Fibroblast of lung (primary cell): ENCODE measurements around the gene DEPDC5. TPM values are rescaled to one million over a fixed set of nuclear protein-coding genes. Genes with fewer than 3 reads are reported as not detected.

Source experiments
- DNase-seq, 2 donors: peaks; one replicate each; pipeline versions ENCODE4 v3.0.0 to v3.0.0-alpha.2; 2010; ENCODE audit warnings: low read depth in 2 of 2
- H2AFZ ChIP-seq: 2 replicates; pipeline ENCODE4 v1.5.1; 2012; ENCODE audit warnings: low read length, control low read depth, inconsistent platforms
- H3K27ac ChIP-seq: 2 replicates; pipeline ENCODE4 v1.5.1; 2011; ENCODE audit warnings: low read length, control low read depth; ENCODE audit not compliant: insufficient read depth
- H3K27me3 ChIP-seq: 2 replicates; pipeline ENCODE4 v1.5.1; 2011; ENCODE audit warnings: mild to moderate bottlenecking, low read length; ENCODE audit not compliant: control insufficient read depth, insufficient read depth
- H3K36me3 ChIP-seq: 2 replicates; pipeline ENCODE4 v1.5.1; 2011; ENCODE audit warnings: low read length; ENCODE audit not compliant: control insufficient read depth, insufficient read depth
- H3K4me1 ChIP-seq: 2 replicates; pipeline ENCODE4 v1.5.1; 2011; ENCODE audit warnings: low read length; ENCODE audit not compliant: control insufficient read depth, insufficient read depth; ENCODE audit errors: extremely low read depth
- H3K4me2 ChIP-seq: 2 replicates; pipeline ENCODE4 v1.5.1; 2011; ENCODE audit warnings: low read length, control low read depth; ENCODE audit not compliant: insufficient read depth; ENCODE audit errors: extremely low read depth
- H3K4me3 ChIP-seq, 4 experiments: fragments of 200-600 bp in 1 of 4; sonication (generic) in 1 of 4; replicated peaks in 1 of 4; 2 replicates each; pipeline ENCODE4 v1.5.1; 2011 to 2016; ENCODE audit warnings: low read length in 4 of 4, low read depth in 3 of 4, mild to moderate bottlenecking in 3 of 4, control low read depth in 2 of 4, inconsistent platforms in 1 of 4, mixed read lengths in 1 of 4; ENCODE audit not compliant: insufficient read depth in 1 of 4; ENCODE audit errors: control extremely low read depth in 1 of 4
- H3K79me2 ChIP-seq: 2 replicates; pipeline ENCODE4 v1.5.1; 2012; ENCODE audit warnings: mild to moderate bottlenecking, low read length, inconsistent platforms; ENCODE audit not compliant: control insufficient read depth, insufficient read depth
- H3K9ac ChIP-seq: 2 replicates; pipeline ENCODE4 v1.5.1; 2011; ENCODE audit warnings: mild to moderate bottlenecking, low read length, control low read depth; ENCODE audit not compliant: insufficient read depth
- H3K9me3 ChIP-seq: 2 replicates; pipeline ENCODE4 v1.5.1; 2012; ENCODE audit warnings: low read depth, low read length; ENCODE audit not compliant: control insufficient read depth, insufficient read depth
- H4K20me1 ChIP-seq: 2 replicates; pipeline ENCODE4 v1.5.1; 2011; ENCODE audit warnings: low read length; ENCODE audit not compliant: control insufficient read depth, insufficient read depth; ENCODE audit errors: extremely low read depth
- EZH2 ChIP-seq: IDR thresholded peaks from 2 replicates; pipeline ENCODE4 v1.5.1; 2012; ENCODE audit warnings: low read length, control low read depth, mild to moderate bottlenecking; ENCODE audit errors: missing control alignments
- polyA plus RNA-seq, 2 donors: library from polyadenylated mRNA; depleted of rRNA in 1 of 2; stranded (reverse) in 1 of 2; unstranded in 1 of 2; fragments of >200 nt; gene quantifications; 2 replicates each; pipeline ENCODE4 v1.2.1, GENCODE V29; 2011 to 2012; ENCODE audit warnings: missing spikeins in 1 of 2
- total RNA-seq: library from RNA; depleted of rRNA; stranded (reverse); fragments of >200 nt; gene quantifications from 2 replicates; pipeline ENCODE4 v1.2.1, GENCODE V29; 2014
- TF ChIP-seq, protein P1 (sequence below), 2 donors: IDR thresholded peaks in 1 of 2; conservative IDR thresholded peaks in 1 of 2; 1 replicate in 1 of 2; 2 replicates in 1 of 2; pipeline ENCODE4 v1.5.1; 2011 to 2012; ENCODE audit warnings: low read length in 2 of 2, control low read depth in 1 of 2, inconsistent platforms in 1 of 2, low read depth in 1 of 2, mild to moderate bottlenecking in 1 of 2

The DEPDC5 gene
- total and polyA plus RNA-seq, 2 donors (not counting 1 experiment from before 2014, with no cell fraction given): 10.4 to 10.7 TPM

DNA sequence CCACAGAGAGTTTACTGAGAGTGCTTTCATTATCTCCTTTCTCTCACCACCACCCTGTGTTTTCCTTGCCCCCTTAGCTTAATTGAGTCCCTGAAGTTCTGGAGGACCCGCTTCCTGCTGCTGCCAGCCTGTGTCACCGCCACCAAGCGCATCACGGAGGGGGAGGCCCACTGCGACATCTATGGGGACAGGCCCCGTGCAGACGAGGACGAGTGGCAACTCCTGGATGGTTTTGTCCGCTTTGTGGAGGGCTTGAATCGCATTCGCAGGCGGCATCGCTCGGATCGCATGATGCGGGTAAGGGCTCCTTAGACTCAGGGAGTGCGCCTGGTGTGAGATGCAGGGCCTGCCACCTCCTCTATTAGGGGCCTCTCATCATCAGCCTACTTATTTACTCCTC, 91.1 kb downstream of the DEPDC5 start:
- Histone ChIP-seq H3K4me2 (no peak overlapping the region), H3K27me3 (no peaks in the 10 kb centered on the region), H3K36me3 (peaks cover 5% of the 10 kb centered on the region), H3K4me1 (no peaks in the 10 kb centered on the region), H3K27ac (no peak overlapping the region), H3K9me3 (no peaks in the 10 kb centered on the region), H3K79me2 (no peaks in the 10 kb centered on the region), H3K9ac (no peak overlapping the region), H3K4me3 (no peak overlapping the region), H4K20me1 (no peaks in the 10 kb centered on the region), H2AFZ (no peak overlapping the region)
- TF ChIP-seq EZH2: no peak
- TF ChIP-seq, protein P1, sequence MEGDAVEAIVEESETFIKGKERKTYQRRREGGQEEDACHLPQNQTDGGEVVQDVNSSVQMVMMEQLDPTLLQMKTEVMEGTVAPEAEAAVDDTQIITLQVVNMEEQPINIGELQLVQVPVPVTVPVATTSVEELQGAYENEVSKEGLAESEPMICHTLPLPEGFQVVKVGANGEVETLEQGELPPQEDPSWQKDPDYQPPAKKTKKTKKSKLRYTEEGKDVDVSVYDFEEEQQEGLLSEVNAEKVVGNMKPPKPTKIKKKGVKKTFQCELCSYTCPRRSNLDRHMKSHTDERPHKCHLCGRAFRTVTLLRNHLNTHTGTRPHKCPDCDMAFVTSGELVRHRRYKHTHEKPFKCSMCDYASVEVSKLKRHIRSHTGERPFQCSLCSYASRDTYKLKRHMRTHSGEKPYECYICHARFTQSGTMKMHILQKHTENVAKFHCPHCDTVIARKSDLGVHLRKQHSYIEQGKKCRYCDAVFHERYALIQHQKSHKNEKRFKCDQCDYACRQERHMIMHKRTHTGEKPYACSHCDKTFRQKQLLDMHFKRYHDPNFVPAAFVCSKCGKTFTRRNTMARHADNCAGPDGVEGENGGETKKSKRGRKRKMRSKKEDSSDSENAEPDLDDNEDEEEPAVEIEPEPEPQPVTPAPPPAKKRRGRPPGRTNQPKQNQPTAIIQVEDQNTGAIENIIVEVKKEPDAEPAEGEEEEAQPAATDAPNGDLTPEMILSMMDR (conservative IDR thresholded peaks at IDR 0.05 in 1 of 2, IDR thresholded peaks at IDR 0.05 in 1 of 2; ENCODE audit: low read depth in 1 of 2, low read length in 2 of 2): no peak
- no peak for DNase-seq

DNA sequence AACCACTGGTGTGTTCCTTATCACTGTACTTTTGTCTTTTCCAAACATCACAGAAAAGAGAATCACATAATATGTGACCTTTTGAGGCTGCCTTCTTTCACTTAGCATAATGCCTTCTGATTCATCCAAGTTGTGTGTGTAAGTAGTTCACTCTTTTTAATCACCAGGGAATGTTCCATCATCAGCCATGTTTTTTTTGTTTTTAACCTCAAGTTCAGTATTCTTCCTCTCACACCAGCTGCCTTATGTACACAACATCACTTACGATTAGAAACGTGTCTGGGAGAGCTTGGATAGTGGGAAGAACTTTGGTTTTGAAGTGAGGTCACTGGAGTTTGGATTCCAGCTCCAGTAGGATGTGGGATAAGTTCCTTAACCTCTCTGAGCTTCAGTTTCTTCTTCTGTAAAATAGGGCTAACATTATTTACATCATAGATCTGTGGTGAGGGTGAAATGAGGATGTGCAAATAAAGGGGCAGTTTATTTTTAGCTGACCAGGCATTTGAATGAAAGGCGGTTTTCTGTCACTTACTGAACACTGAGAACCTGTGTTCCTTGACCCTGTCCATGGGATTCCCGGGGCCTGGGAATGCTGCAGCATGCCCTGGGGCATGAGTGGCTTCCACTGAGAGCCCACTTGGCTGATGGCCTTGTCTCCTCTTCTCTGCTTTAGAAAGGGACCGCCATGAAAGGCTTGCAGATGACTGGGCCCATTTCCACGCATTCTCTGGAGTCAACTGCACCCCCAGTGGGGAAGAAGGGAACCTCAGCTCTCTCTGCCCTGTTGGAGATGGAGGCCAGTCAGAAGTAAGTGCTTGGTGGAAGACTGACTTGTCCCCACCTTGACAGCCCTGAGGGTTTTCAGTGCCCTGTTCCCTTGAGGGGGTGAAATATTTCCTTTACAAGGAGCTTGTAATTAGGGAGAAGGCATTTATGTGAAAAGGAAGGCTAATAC, 92.6 kb downstream of the DEPDC5 start:
- Histone ChIP-seq H3K4me3 (no peak overlapping the region), H3K27ac (peak overlapping the region; percentile 14), H2AFZ (no peak overlapping the region), H3K4me1 (no peaks in the 10 kb centered on the region), H3K36me3 (peaks cover 5% of the 10 kb centered on the region), H3K27me3 (no peaks in the 10 kb centered on the region), H3K9ac (no peak overlapping the region), H4K20me1 (no peaks in the 10 kb centered on the region), H3K4me2 (no peak overlapping the region), H3K79me2 (no peaks in the 10 kb centered on the region), H3K9me3 (no peaks in the 10 kb centered on the region)
- peak; percentile 84 to 90 for DNase-seq
- TF ChIP-seq EZH2: no peak
- TF ChIP-seq, protein P1 (conservative IDR thresholded peaks at IDR 0.05 in 1 of 2, IDR thresholded peaks at IDR 0.05 in 1 of 2; ENCODE audit: low read depth in 1 of 2, low read length in 2 of 2): peak; percentile 29 to 30

DNA sequence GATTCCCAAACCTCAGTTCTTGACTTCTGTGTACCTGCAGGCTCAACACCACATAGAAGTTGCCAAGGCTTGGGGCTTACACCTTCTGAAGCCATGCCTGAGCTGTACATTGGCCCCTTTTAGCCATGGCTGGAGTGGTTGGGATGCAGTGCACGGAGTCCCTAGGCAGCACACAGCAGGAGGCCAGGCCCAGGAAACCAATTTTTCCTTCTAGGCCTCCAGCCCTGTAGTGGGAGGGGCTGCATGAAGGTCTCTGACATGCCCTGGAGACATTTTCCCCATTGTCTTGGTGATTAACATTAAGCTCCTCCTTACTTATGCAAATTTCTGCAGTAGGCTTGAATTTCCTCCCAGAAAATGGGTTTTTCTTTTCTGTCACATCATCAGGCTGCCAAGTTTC, 94.6 kb downstream of the DEPDC5 start:
- TF ChIP-seq EZH2: no peak
- TF ChIP-seq, protein P1 (conservative IDR thresholded peaks at IDR 0.05 in 1 of 2, IDR thresholded peaks at IDR 0.05 in 1 of 2; ENCODE audit: low read depth in 1 of 2, low read length in 2 of 2): no peak
- peaks cover 5% of the 10 kb centered on the region for H3K36me3 ChIP-seq
- H3K27ac ChIP-seq: no peak overlapping the region
- H3K4me3 ChIP-seq: no peak overlapping the region
- H4K20me1 ChIP-seq: no peaks in the 10 kb centered on the region
- H3K27me3 ChIP-seq: no peaks in the 10 kb centered on the region
- H3K9me3 ChIP-seq: no peaks in the 10 kb centered on the region
- no peaks in the 10 kb centered on the region for H3K79me2 ChIP-seq
- no peak overlapping the region for H3K9ac ChIP-seq
- no peak for DNase-seq
- no peak overlapping the region for H2AFZ ChIP-seq
- no peak overlapping the region for H3K4me2 ChIP-seq
- H3K4me1 ChIP-seq: no peaks in the 10 kb centered on the region
